Measurements from ENCODE around the gene DNAJB4.
"Not testable (repeated sequence)": the region's sequence is repeated elsewhere in the genome, so short reads cannot be mapped to it uniquely, and the experiment has no call there.

The DNAJB4 gene

GRCh38 chr1:78004719-78005447, at the start of gene DNAJB4:
Gene DNAJB4 (plus strand): TSS chr1:78004939. CDS start chr1:78005111, 172 bp downstream.
- peak in 2 of 4 experiments; percentile 14 to 35 for DNase-seq

GRCh38 chr1:77955709-77956108, 49.0 kb upstream of the DNAJB4 start:
- DNase-seq = no peak

- no peak for DNase-seq
Observed at GRCh38 chr1:77956464-77956863, 48.3 kb upstream of the DNAJB4 start.

- no peak for DNase-seq
Observed at GRCh38 chr1:77958391-77958790, 46.3 kb upstream of the DNAJB4 start.

- DNase-seq = no peak
Observed at GRCh38 chr1:77958850-77959249, 45.9 kb upstream of the DNAJB4 start.

GRCh38 chr1:77961392-77961791, 43.3 kb upstream of the DNAJB4 start:
- DNase-seq = no peak

GRCh38 chr1:77966291-77966690, 38.4 kb upstream of the DNAJB4 start:
- no peak for DNase-seq

GRCh38 chr1:77970192-77970591, 34.5 kb upstream of the DNAJB4 start:
- no peak for DNase-seq

- DNase-seq = no peak
Observed at GRCh38 chr1:77972080-77972479, 32.7 kb upstream of the DNAJB4 start.

GRCh38 chr1:77975386-77975785, 29.4 kb upstream of the DNAJB4 start:
- no peak for DNase-seq

- no peak for DNase-seq
Observed at GRCh38 chr1:77975907-77976306, 28.8 kb upstream of the DNAJB4 start.

GRCh38 chr1:77976433-77977076, 28.2 kb upstream of the DNAJB4 start:
- DNase-seq = no peak

GRCh38 chr1:77977989-77978292, 26.8 kb upstream of the DNAJB4 start:
- no peak for DNase-seq

- peak; percentile 17 to 61 (median 54) for DNase-seq
Observed at GRCh38 chr1:77978293-77978968, 26.3 kb upstream of the DNAJB4 start.

- peak; percentile 83 to 88 (median 86) for DNase-seq
Observed at GRCh38 chr1:77978969-77979876, 25.5 kb upstream of the DNAJB4 start, which contains the start of gene FUBP1. Gene FUBP1 (minus strand): TSS chr1:77979072. CDS start chr1:77979004, 68 bp downstream.

GRCh38 chr1:77983352-77983996, 21.3 kb upstream of the DNAJB4 start:
- DNase-seq = not testable (repeated sequence)

- DNase-seq = no peak
Observed at GRCh38 chr1:77983997-77984355, 20.8 kb upstream of the DNAJB4 start.

GRCh38 chr1:77984629-77985028, 20.1 kb upstream of the DNAJB4 start:
- no peak for DNase-seq

- no peak for DNase-seq
Observed at GRCh38 chr1:77986810-77987209, 17.9 kb upstream of the DNAJB4 start.

GRCh38 chr1:77987919-77988318, 16.8 kb upstream of the DNAJB4 start:
- no peak for DNase-seq

- no peak for DNase-seq
Observed at GRCh38 chr1:77989744-77990143, 15.0 kb upstream of the DNAJB4 start.

GRCh38 chr1:77990629-77991204, 14.0 kb upstream of the DNAJB4 start:
- no peak for DNase-seq

Measured in activated CD4-positive, CD25-positive, alpha-beta regulatory T cell (primary cell).